GM12801 (cell line): ENCODE results near the gene RPTOR.

Source experiments
- CTCF ChIP-seq: IDR thresholded peaks from one replicate; pipeline ENCODE4 v1.5.1; 2011; ENCODE audit warnings: control low read depth; ENCODE audit not compliant: insufficient read length; ENCODE audit errors: extremely low read depth

Gene RPTOR

GRCh38 chr17:80747469-80747868, 202.8 kb downstream of the RPTOR start:
- TF ChIP-seq CTCF: no peak

GRCh38 chr17:80749611-80750010, 205.0 kb downstream of the RPTOR start:
- no peak for TF ChIP-seq CTCF

- no peak for TF ChIP-seq CTCF
Measured at GRCh38 chr17:80750263-80750662, 205.6 kb downstream of the RPTOR start.

DNA sequence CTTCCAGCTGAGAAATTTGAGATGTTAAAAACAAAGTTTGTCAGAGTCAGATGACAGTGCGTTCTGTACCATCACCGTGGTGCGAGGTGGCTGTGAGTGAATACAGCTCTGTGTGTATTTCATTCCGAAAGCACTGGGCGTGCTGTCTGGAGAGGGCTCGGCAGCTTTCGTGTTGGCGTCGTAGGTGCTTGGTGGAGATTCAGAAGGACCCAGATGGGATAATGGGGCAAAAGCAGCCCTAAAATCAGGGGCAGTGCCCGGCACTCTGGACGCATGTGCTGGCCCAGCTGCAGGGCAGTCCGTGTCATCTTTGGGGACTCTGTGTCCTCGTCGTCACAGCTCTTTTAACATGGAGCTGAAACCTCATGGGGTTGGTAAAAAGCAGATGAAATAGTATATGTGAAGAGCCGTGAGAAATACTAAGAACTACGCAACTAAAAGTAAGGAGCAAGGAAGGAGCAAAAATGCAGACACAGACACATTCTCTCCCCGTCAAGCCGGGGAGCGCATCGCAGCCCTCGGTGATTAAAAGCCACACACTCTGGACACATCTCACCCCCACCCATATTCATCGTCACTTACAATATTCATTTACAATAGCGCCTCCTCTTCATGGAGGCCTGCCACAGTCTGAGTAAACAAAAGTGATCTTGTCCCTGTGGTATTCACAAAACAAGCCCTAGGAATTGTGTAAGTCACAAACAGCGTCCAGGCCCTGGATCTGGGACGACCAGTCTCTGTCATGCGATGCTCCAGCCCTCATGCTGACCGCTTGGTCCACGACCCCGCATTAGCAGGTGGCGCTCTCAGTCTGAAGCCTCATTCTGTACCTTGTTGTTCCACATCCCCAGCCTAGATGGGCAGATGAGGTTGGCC, 206.7 kb downstream of the RPTOR start:
- no peak for TF ChIP-seq CTCF

- no peak for TF ChIP-seq CTCF
Measured at GRCh38 chr17:80751946-80752581, 207.4 kb downstream of the RPTOR start.

GRCh38 chr17:80753685-80754345, 209.2 kb downstream of the RPTOR start:
- no peak for TF ChIP-seq CTCF

DNA sequence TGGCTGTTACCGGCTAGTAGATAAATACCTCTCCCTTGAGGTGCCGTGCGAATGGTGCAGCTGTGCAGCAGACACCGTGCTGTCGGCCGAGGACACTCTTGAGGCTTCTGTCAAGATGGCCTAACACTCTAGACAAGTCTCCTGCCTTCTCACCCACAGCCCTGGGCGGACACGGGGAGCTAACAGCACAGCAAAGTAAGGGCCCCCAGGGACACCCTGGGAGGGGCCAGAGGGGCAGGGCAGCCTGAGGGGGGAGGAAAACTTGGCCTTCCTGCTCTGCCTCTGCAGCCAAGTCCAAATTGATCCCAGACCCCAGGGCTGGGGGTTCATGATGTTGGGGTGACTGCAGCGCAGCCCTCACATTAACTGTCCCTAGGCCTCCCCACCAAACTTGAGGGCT, 210.2 kb downstream of the RPTOR start:
- TF ChIP-seq CTCF: no peak
